GM12878 (cell line): ENCODE measurements around the gene PFKFB1. TPM values are rescaled to one million over a fixed set of nuclear protein-coding genes. Genes with fewer than 3 reads are reported as not detected.

Experiments used
- ATAC-seq: fragments of 200-7000 bp; cut with Tn5 transposase; 3 replicates; pipeline ENCODE4 v1.9.1; 2020; ENCODE audit warnings: mild to moderate bottlenecking, moderate library complexity
- BruUV-seq: library from RNA; stranded (reverse); fragments of 400-500 nt; replicated peaks from 2 replicates; lab custom pipeline; 2021; lab: Mats Ljungman, UMichigan
- CTCF ChIA-PET: fragments of 300-600 bp; sonication (Branson Sonifier 250); formaldehyde crosslinking; extraction: SDS; loops from one replicate; lab custom pipeline; 2021; ENCODE audit warnings: inconsistent platforms; lab: Yijun Ruan, JAX
- POLR2A ChIA-PET: fragments of 350-600 bp; formaldehyde crosslinking; extraction: SDS; loops from one replicate; lab custom pipeline; 2021; ENCODE audit warnings: inconsistent platforms; lab: Charles Lee
- RAD21 ChIA-PET: fragments of 300-600 bp; sonication (Branson Sonifier 250); formaldehyde crosslinking; loops from one replicate; lab custom pipeline; 2023; ENCODE audit warnings: antibody characterized with exemption; ENCODE audit not compliant: unreplicated experiment; lab: Charles Lee
- SMC1A ChIA-PET: fragments of 300-600 bp; sonication (Branson Sonifier 250); formaldehyde crosslinking; loops from one replicate; lab custom pipeline; 2023; ENCODE audit not compliant: unreplicated experiment, uncharacterized antibody; lab: Charles Lee
- DNase-seq: peaks from one replicate; pipeline ENCODE4 v3.0.0-alpha.2; 2011; ENCODE audit warnings: low read depth, low spot score
- FAIRE-seq: peaks from 3 replicates; lab custom pipeline; 2011; peaks lifted over from hg19 to GRCh38; lab: Jason Lieb, UNC
- H2AFZ ChIP-seq: 2 replicates; pipeline ENCODE4 v1.6.0; 2011; ENCODE audit warnings: low read depth, low read length, control low read depth; ENCODE audit not compliant: control insufficient read depth
- H3K27ac ChIP-seq: 2 replicates; pipeline ENCODE4 v1.5.1; 2011; ENCODE audit warnings: control low read depth; ENCODE audit not compliant: control insufficient read depth, insufficient read depth
- H3K27me3 ChIP-seq, 2 experiments: replicated peaks in 1 of 2; 2 replicates each; pipeline versions ENCODE4 v1.6.0 to v1.6.1; 2011; ENCODE audit warnings: low read length in 1 of 2; ENCODE audit not compliant: control insufficient read depth in 2 of 2, insufficient read depth in 2 of 2
- H3K36me3 ChIP-seq, 2 experiments: 2 replicates each; pipeline ENCODE4 v1.5.1; 2011; ENCODE audit warnings: low read length in 1 of 2; ENCODE audit not compliant: control insufficient read depth in 2 of 2, insufficient read depth in 2 of 2
- H3K4me1 ChIP-seq: 2 replicates; pipeline ENCODE4 v1.6.1; 2011; ENCODE audit warnings: mild to moderate bottlenecking, low read length, moderate library complexity, mixed read lengths; ENCODE audit not compliant: control insufficient read depth, insufficient read depth
- H3K4me2 ChIP-seq: 2 replicates; pipeline ENCODE4 v1.6.0; 2011; ENCODE audit warnings: control low read depth; ENCODE audit not compliant: control insufficient read depth, insufficient read depth
- H3K4me3 ChIP-seq: fragments of 200-600 bp; sonication (generic); 2 replicates; pipeline ENCODE4 v1.5.1; 2016
- H3K79me2 ChIP-seq: 2 replicates; pipeline ENCODE4 v1.6.0; 2011; ENCODE audit warnings: low read length; ENCODE audit not compliant: control insufficient read depth, insufficient read depth
- H3K9ac ChIP-seq: 2 replicates; pipeline ENCODE4 v1.8.0; 2011; ENCODE audit warnings: low read length, control low read depth, mixed read lengths; ENCODE audit not compliant: control insufficient read depth, insufficient read depth
- H3K9me3 ChIP-seq: replicated peaks from 3 replicates; pipeline ENCODE4 v1.5.1; 2011; ENCODE audit warnings: mild to moderate bottlenecking, low read length; ENCODE audit not compliant: control insufficient read depth, insufficient read depth
- H4K20me1 ChIP-seq: 2 replicates; pipeline ENCODE4 v1.6.0; 2011; ENCODE audit not compliant: control insufficient read depth, insufficient read depth
- EED ChIP-seq: sonication (generic); IDR thresholded peaks from 2 replicates; pipeline ENCODE4 v1.6.1; 2016; ENCODE audit warnings: antibody characterized with exemption, low read depth
- MXI1 ChIP-seq: fragments of 150-350 bp; IDR thresholded peaks from 2 replicates; pipeline ENCODE4 v1.6.1; 2011; ENCODE audit warnings: low read depth, mild to moderate bottlenecking, inconsistent platforms, low read length, improper control_type of control experiment
- SMAD5 ChIP-seq: IDR thresholded peaks from 2 replicates; pipeline ENCODE4 v1.6.1; 2016; ENCODE audit warnings: antibody characterized with exemption, low read depth
- SMC3 ChIP-seq: IDR thresholded peaks from 2 replicates; pipeline ENCODE4 v1.6.1; 2011; ENCODE audit warnings: low read length, improper control_type of control experiment, borderline replicate concordance
- TCF3 ChIP-seq: IDR thresholded peaks from 2 replicates; pipeline ENCODE4 v1.6.1; 2012; ENCODE audit warnings: low read depth, mild to moderate bottlenecking, low read length, borderline replicate concordance; ENCODE audit not compliant: insufficient read depth
- WGBS: methylation state at CpG from one replicate; pipeline ENCODE4 v1.1.6; 2016; ENCODE audit warnings: low lambda C conversion rate; ENCODE audit not compliant: insufficient replicate concordance, insufficient coverage; ENCODE audit errors: missing lambda C conversion rate; 5-methylcytosine and 5-hydroxymethylcytosine counted together
- in situ Hi-C: fragments of 300-500 bp; cut with MboI; formaldehyde crosslinking; loops from 9 replicates; pipeline ENCODE4 v1.14.3; 2018; ENCODE audit warnings: mixed read lengths
- intact Hi-C: fragments of 100-400 bp; cut with micrococcal nuclease; formaldehyde crosslinking; loops from one replicate; pipeline ENCODE4 v1.14.2; 2022; ENCODE audit not compliant: unreplicated experiment
- polyA plus RNA-seq, 11 experiments: library from polyadenylated mRNA; depleted of rRNA in 4 of 11; unstranded in 6 of 11; stranded (reverse) in 5 of 11; fragments of >200 nt; fragmentation: Nextera tagmentation in 4 of 11; fragmentation: Illumina TruSeq in 1 of 11; extraction: Ambion mirVana in 4 of 11; extraction: Trizol in 1 of 11; gene quantifications; 1 replicate in 1 of 11; 2 replicates in 10 of 11; pipeline versions ENCODE4 v1.2.1 to v1.2.3, GENCODE V29; 2011 to 2016; ENCODE audit warnings: inconsistent platforms in 2 of 11, missing spikeins in 2 of 11, low read depth in 1 of 11
- total RNA-seq, 4 experiments: library from RNA; depleted of rRNA in 3 of 4; stranded (reverse); fragments of >200 nt in 3 of 4; fragmentation: Illumina TruSeq in 1 of 4; extraction: Trizol in 1 of 4; gene quantifications; 2 replicates each; pipeline versions ENCODE4 v1.2.1 to v1.2.3, GENCODE V29; 2013 to 2021

The PFKFB1 gene
- total and polyA plus RNA-seq, 10 of the 15 experiments (the other 5 are each of a cell fraction or from before 2014, with no cell fraction given): 0.13 to 0.59 (median 0.37) TPM

DNA sequence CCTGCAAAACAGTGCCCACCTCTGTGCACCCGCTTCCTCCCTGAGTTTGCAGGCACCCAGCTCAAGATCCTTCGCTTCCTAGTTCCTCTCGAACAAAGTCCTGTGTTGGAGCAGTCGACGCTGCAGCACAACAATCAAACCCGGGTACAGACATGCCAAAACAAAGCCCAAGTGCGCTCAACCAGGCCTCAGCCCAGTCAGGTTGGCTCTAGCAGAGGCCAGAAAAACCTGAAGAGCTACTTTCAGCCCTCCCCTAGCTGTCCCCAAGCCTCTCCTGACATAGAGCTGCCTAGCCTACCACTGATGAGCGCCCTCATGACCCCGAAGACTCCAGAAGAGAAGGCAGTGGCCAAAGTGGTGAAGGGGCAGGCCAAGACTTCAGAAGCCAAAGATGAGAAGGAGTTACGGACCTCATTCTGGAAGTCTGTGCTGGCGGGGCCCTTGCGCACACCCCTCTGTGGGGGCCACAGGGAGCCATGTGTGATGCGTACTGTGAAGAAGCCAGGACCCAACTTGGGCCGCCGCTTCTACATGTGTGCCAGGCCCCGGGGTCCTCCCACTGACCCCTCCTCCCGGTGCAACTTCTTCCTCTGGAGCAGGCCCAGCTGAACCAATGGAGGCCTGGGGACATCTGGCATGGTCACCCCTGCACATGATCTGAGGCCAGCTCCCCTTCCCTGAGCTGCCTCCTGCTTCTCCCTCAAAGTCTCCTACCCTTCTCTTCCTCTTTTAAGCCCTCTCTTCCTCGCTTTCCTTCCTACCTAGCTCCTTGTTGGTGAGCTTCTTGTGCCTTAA, 13.0 kb upstream of the PFKFB1 start:
- H3K9ac ChIP-seq: no peak overlapping the region

DNA sequence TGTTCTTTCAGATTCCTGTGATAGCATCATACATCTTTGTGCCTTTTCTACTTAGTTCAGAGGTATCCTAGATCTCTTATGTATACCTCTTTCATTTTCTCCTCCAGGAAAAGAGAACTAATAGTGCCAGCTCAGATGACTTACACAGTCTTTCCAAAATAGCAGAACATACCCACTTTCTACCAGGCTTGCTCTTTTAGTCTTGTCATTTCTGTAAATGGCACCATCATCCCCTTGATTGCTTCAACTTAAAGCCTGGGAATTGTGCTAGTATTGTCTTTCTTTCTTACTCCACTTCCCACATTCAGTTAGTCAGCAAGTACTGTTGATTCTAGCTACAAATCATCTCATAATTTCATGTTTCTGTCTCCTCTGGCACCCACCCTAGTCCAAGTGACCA, 11.3 kb upstream of the PFKFB1 start:
- H3K79me2 ChIP-seq: peaks cover 16% of the 10 kb centered on the region
- DNase-seq: no peak
- intact Hi-C loops: no loop called here

More for the DNA sequence above, 13.0 kb upstream of the PFKFB1 start:
- DNase-seq: no peak
- WGBS: 67% methylated on average over 18 of the region's 18 CpGs
- ChIA-PET CTCF (no interaction called here), POLR2A (no interaction called here), SMC1A (no interaction called here), RAD21 (no interaction called here)
- FAIRE-seq: no peak
- Histone ChIP-seq H3K4me1 (no peaks in the 10 kb centered on the region), H3K27ac (no peak overlapping the region), H3K27me3 (no peaks in the 10 kb centered on the region), H3K79me2 (no peaks in the 10 kb centered on the region), H3K4me2 (no peak overlapping the region), H3K9me3 (no peaks in the 10 kb centered on the region), H3K36me3 (peaks cover 1 to 4% of the 10 kb centered on the region in 2 experiments; a peak in 2 of 4 replicates), H4K20me1 (no peaks in the 10 kb centered on the region), H2AFZ (no peak overlapping the region), H3K4me3 (no peak overlapping the region)
- no TSS peak for BruUV-seq
- intact Hi-C loops (no loop called here), in situ Hi-C loops (loop anchor here (10.0 kb wide), 1 partner anchor 372 kb away; no protein-coding TSS in a partner anchor)
- TF ChIP-seq SMAD5: no peak
- ATAC-seq: no peak

More for the DNA sequence above, 11.3 kb upstream of the PFKFB1 start:
- TF ChIP-seq EED (no peak), TCF3 (no peak), MXI1 (no peak), SMC3 (no peak)
- Histone ChIP-seq H3K36me3 (peaks cover 1 to 4% of the 10 kb centered on the region in 2 experiments; a peak in 2 of 4 replicates), H2AFZ (no peak overlapping the region), H3K27ac (no peak overlapping the region), H3K9ac (no peak overlapping the region), H4K20me1 (no peaks in the 10 kb centered on the region), H3K9me3 (no peaks in the 10 kb centered on the region), H3K27me3 (no peaks in the 10 kb centered on the region), H3K4me1 (no peaks in the 10 kb centered on the region), H3K4me2 (no peak overlapping the region), H3K4me3 (no peak overlapping the region)
- RAD21 ChIA-PET: no interaction called here
- no peak for ATAC-seq
- CTCF ChIA-PET: no interaction called here
- in situ Hi-C loops: loop anchor here (10.0 kb wide), 1 partner anchor 370 kb away; no protein-coding TSS in a partner anchor
- POLR2A ChIA-PET: no interaction called here
- no peak for FAIRE-seq
- SMC1A ChIA-PET: no interaction called here
- BruUV-seq: no TSS peak
